HUDEP-2 (cell line): Measurements from ENCODE around the gene TTYH2.

ENCODE experiments used
- DNase-seq, 76 experiments: peaks; one replicate each; lab custom pipeline; 2025; ENCODE audit not compliant: unreplicated experiment in 76 of 76; lab: John Stamatoyannopoulos, UW

TTYH2 gene

GRCh38 chr17:74231928-74232907 lies 18.8 kb downstream of the TTYH2 start:
- no peak for DNase-seq

- DNase-seq = no peak
Measured at GRCh38 chr17:74233937-74234336, 20.6 kb downstream of the TTYH2 start.

GRCh38 chr17:74234486-74234885 lies 21.1 kb downstream of the TTYH2 start:
- DNase-seq = no peak

- peak in 19 of 76 experiments; percentile 2 to 33 (median 13) for DNase-seq
Measured at GRCh38 chr17:74235040-74235581, 21.7 kb downstream of the TTYH2 start.

- no peak for DNase-seq
Measured at GRCh38 chr17:74235911-74236371, 22.6 kb downstream of the TTYH2 start.

GRCh38 chr17:74237321-74237720 lies 23.9 kb downstream of the TTYH2 start:
- DNase-seq = no peak

- DNase-seq = no peak
Measured at GRCh38 chr17:74239172-74239571, 25.8 kb downstream of the TTYH2 start.

GRCh38 chr17:74240618-74241205 lies 27.3 kb downstream of the TTYH2 start:
- no peak for DNase-seq

GRCh38 chr17:74241431-74241830 lies 28.1 kb downstream of the TTYH2 start:
- no peak for DNase-seq

- DNase-seq = no peak
Measured at GRCh38 chr17:74241847-74242246, 28.5 kb downstream of the TTYH2 start.

GRCh38 chr17:74243013-74243755 lies 29.8 kb downstream of the TTYH2 start:
- DNase-seq = no peak

- no peak for DNase-seq
Measured at GRCh38 chr17:74244128-74244527, 30.8 kb downstream of the TTYH2 start.

- DNase-seq = no peak
Measured at GRCh38 chr17:74244548-74244947, 31.2 kb downstream of the TTYH2 start.

GRCh38 chr17:74245145-74245831 lies 31.9 kb downstream of the TTYH2 start:
- no peak for DNase-seq

GRCh38 chr17:74245871-74246270 lies 32.5 kb downstream of the TTYH2 start:
- no peak for DNase-seq

- no peak for DNase-seq
Measured at GRCh38 chr17:74249590-74250270, 36.4 kb downstream of the TTYH2 start.

GRCh38 chr17:74250324-74250995 lies 37.1 kb downstream of the TTYH2 start:
- DNase-seq = no peak

- DNase-seq = no peak
Measured at GRCh38 chr17:74251051-74251450, 37.7 kb downstream of the TTYH2 start.

GRCh38 chr17:74251569-74251968 lies 38.2 kb downstream of the TTYH2 start:
- DNase-seq = no peak
